NCI-H2171 (cell line): ENCODE measurements around the gene SLC8A1.

Experiments used
- DNase-seq: peaks from one replicate; lab custom pipeline; 2025; lab: John Stamatoyannopoulos, UW

SLC8A1 gene

DNA sequence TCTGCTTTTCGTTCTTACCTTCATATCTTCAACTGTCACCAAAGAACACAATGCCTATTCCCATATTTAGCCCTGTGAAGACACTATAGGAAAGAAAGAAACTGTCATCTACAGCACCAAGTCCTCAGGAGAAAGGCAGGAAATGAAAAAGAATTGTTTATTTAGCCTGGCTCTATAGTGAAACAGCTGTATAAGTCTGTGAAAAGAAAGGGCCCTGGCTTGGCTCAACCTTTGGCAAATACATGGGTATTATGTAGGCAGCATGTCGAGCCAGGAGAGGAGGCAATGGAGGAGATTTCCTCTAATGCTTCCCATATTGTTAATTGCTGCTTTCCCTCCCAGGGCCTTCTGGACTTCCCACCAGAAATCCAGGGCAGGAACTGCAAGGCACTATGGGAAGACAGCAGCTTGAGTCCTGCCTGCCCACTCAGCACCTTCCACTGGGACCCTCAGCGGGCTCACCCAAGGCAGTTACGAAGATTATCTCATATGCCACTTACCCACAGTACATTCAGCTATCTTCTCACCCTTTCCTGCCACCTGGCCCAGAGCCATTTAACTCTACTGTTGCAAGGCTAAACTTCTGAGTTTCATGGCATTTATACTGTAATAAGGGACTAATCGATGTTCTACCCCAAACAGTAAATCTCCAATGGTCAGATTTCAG lies 30.1 kb downstream of the SLC8A1 start:
- DNase-seq, result no peak

DNA sequence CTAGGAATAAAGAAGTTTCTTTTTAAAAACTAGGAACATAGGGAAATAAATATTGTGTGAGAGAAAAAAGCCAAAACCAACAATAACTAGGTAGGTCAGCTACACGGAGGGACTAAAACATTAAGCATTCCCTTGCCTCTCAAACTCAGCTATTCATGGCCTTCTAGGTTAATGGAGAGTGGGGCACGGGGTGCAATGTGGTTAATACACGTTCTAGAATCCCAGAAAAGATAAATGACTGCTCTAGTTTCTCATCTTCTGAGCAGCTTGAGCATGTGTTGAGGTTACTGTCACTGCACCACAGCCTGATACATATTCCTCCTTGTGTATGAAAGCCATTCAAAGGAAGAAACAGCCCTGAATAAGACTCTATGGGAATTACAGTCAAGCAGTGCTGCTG lies 31.4 kb downstream of the SLC8A1 start:
- no peak for DNase-seq

DNA sequence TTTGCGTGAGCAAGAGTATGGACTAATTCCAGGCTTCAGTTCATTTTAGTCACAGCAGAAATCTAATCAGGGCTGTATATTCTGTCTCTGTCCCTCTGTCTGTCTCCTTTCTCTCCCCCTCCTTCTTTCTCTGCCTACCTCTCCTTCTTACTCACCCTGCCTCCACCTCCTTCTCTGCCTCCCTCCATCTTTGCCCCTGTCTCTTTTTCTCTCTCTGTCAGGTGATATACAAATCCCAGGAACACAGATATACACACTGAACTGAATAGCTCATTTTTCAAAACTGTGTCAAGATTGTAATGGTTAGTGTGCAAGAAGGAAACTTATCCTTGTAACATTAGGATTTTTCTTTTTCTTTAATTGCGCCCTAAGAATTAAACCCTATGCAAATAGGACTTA lies 32.5 kb downstream of the SLC8A1 start:
- no peak for DNase-seq

DNA sequence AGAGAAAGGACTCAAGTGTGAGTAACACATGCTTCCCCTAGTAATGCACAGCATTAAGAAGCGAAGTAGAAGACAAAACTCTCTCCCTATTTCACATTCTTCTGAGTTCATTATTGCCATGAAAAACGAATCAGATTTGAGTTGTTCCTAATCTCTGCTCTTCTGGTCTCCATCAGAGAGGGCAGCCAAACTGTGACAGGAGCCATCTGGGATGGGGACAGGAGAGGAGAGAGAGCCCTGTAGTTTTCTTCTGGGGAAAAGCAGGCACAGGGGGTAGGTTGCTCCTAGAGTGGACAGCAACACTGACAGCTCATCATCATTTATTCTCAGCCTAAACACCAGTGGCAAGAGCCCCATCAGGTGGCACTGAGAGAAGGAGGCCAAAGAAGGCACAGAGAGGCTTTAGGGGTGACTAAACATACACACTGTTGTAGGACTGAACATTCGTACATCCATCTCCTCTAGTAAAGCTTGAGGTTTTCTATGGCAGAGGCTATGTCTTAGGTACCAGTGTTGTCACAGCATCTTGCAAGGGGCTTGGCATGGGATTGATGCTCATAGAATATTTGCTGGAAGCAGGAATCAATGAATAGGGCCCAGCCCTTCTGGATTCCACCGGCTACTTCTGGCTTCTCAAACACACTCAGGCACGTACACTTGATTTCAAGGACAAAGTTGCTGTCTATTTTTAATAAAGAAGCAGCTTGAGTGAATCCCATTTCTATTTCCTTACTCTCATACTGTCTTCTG lies 33.1 kb downstream of the SLC8A1 start:
- DNase-seq, result no peak

DNA sequence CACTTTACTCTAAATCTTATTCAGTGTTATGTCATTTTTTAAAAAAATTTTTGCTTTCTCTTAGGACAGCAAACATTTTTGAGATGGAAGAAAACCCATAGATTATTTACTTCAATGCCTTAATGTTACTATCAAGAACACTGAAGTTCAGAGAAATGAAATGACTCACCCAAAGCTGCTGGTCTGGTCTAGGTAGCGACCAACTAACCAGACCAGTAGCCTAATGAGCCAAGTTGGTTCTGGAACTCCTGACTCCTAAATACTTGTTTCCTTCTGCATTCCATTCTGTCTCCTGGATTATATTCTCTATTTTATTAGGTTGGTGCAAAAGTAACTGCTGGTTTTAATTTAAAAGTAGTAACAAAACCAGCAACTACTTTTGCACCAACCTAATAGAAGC lies 35.4 kb downstream of the SLC8A1 start:
- no peak for DNase-seq

DNA sequence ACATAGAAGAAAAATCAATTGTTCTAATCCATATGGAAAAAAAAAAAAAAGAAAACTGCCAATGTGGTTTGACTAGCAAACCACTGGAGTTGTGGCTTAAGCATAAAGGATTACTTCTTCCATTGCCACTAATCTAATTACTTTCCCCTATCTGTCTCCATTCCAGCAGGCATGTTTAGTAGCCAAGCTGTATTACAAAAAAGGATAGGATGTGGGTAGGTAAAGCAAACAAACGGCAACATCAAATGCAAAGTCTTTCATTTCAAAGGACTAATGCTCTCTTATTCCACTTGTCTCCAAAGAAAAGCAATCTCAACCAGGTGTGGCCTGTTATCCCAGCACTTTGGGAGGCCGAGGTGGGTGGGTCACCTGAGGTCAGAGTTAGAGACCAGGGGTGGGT lies 36.5 kb downstream of the SLC8A1 start:
- no peak for DNase-seq

DNA sequence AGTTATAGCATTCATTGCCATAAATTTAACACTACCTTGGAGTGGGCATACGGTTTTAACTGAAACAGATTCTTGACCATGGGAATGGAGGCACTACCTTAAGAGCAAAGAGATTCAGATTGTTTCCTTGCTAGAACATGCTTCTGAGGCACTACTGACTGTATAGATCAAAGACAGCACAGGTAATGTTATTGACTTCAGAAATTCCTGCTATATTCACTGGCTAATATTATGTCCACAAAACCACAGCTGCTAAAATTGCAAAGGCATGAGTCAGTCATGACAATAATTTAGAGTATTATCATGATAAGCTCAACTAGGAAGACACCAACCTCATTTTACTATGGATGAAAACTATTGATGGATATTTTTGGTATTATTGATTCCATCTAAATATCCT lies 39.4 kb downstream of the SLC8A1 start:
- DNase-seq, result no peak

DNA sequence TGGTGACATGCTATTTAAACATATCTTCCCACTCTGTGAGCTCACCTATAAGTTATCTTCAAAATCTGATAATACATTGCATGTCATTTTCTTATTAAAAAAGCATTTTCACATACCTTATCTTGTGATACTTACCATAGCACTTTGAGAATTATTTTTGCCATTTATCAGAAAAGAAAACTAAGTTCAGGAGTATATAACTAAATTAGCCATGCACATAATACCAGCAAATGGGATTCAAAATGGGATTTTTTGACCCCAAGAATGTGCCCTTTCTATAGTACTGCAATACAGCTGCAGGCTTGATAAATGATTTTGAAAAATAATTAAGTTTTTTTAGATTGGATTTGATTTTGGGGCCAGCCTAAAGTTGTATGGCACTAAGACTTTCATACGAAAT lies 41.2 kb downstream of the SLC8A1 start:
- DNase-seq, result no peak

DNA sequence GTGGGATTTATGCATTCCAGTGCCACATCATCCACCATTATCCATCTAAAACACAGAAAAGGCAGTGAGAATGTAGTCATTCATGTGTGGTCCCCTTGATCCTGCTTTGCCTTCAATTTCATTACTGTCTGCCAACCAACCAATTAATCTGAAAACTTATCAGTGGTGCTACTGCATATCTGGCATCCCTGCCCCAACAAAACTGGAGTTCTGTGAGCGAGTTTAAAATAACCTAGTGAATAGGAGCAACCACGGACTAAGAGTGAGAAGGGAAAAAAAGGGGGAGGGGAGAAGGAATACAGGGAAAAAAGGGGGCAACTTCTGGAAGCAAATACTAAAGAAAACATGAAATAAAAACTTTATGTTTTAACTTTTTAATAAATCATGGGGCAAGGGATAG lies 42.2 kb downstream of the SLC8A1 start:
- no peak for DNase-seq

DNA sequence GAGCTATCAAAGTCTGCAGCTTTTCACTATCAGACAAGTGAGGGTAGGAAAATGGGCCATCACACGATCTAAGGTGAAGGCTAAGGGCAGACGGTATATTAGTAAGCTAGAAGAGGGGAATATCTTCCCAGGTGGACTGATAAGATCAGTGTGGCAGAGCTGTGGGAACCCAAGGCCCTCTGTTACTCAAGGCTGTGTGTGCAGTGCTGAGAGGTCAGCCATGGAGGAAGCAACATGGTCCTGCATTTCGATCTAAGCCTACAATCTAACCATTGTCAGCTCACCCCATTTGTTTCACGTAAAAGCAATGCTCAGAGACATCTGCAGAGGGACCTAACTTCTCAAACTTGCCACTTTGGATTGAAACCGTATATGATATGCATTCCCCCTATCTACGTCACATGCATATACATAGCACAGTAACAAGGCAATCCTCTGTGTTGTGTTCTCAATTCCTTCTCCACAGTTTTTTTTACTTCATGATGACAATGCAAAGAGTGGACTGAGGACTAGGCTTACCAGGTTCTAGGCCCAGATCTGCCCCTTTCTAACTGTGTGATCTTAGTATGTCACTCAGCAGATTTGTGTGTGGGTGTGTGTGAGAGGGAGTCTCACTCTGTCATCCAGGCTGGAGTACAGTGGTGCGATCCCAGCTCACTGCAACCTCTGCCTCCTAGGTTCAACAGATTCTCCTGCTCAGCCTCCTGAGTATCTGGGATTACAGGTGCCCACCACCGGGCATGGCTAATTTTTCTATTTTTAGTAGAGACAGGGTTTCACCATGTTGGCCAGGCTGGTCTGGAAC lies 45.2 kb downstream of the SLC8A1 start:
- DNase-seq, result no peak

DNA sequence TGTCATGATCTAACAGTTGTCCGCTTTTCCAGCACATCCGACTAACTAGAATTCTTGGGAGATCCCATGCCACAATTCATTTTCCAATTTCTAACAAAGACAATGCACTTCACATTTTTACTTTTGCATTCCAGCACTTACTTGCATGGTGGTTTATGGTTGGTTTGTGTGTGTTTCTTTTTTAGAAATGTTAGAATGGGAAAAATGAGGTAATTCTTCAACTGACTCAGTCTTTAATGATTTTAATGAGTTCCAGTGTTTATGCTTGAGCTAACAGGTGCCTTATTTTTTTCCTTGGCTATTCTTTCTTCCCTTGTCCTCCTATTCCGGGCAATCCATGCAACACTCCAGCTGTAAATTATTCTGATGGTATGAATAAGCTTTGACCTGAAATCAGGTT lies 46.4 kb downstream of the SLC8A1 start:
- DNase-seq, result no peak

DNA sequence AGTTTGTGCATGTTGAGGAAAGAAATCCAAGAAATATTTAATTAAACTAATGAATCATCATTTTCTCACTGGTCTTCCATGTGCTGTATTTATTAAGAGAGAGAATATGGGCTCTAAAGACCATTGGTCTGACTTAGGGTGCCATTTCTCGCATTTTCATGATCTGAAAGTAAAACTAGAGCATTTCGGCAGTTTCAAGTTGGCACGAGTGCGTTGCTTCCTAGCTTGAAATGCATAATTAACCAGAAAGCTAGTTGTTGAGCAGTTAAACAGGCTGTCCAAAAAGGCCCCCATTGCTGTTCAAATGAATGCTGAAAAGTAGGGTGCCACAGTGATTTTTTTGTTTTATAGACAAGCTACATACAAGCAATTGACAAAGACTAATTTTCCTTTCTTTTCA lies 47.4 kb downstream of the SLC8A1 start:
- DNase-seq, result no peak

DNA sequence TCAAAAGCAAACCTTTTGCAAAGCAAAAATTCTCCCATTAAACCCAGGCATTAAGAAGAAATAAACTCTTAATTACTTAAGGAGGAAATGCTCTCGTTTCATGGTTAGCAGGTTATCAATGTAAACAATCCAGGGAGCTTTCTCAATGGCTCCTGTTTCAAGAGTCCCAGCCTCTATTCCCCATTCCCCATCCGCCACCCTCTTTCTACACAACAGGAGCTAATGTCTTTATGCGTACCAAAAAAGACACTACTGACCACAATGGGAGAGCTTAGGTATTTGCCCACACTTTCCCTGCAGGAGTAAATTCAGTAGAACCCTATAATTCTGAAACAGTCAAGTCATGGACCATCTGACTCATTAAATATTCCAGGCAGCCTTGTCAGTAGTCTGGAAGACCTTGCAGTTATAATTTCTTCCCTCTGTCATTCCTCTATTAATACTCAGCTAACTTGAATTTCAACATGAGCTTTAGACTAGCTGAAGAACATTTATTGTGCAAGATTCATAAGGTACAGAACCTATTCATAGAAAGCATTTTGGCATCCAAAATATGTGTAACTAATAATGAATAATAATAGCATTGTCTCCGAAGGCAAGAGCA lies 48.6 kb downstream of the SLC8A1 start:
- no peak for DNase-seq

DNA sequence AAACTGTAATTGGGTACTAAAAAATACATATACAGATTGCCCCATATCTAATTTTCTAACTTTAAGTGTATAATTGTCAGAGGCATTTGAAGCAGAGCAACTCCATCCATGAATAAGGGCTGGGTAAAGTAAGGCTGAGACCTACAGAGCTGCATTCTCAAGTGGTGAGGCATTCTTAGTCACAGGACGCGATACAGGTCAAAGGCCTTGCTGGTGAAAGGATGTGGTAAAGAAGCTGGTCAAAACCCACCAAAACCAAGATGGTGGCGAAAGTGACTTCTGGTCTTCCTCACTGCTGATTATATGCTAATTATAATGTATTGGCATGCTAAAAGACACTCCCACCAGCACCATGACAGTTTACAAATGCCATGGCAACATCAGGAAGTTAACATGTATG lies 50.0 kb downstream of the SLC8A1 start:
- no peak for DNase-seq

DNA sequence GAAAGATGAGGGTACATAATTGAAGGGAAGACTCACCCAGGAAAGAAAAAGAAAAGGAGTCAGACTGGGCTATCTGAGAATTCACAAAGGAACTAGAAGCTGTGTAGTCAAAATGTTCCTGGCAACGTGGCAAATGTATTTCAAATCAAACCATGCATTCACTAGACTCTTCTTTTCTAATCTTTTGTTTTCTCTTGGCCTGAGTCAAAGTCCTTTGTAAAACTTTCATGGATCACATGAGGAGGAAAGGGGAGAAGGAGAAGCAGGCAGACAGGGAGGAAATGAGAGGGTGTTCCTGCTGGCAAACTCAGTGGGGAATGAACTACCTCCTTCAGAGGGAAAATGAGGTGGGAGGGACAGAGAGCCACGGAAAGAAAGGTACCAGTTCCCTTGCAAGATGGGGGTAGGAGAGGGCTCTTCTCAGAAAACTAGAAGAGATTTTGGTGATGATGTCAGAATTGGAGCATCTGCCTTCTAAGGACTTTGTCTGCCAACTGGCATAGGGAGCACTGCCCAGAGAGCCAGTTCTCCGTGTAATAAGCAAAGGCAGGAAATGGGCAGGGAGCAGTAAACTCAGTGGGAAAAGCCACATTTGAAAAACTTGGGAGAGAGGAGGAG lies 51.4 kb downstream of the SLC8A1 start:
- no peak for DNase-seq

DNA sequence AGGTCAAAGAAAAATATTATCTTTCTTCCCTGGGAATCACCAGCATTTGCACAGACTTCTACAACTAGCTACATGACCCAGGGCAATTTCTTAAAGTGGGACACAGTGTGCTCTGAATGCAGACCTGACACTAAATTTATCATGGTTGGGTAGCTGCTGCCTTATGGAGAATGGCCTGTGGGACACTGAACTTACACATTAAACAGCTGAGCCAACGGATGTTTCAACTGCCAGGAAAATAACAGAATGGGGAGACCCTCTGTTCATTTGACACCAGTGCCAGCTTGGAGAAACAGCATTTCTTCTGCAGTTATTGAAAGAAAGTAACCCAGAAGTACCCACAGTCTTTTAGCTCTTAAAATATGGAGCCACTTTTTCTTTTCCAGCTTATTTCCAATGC lies 54.1 kb downstream of the SLC8A1 start:
- DNase-seq, result no peak

DNA sequence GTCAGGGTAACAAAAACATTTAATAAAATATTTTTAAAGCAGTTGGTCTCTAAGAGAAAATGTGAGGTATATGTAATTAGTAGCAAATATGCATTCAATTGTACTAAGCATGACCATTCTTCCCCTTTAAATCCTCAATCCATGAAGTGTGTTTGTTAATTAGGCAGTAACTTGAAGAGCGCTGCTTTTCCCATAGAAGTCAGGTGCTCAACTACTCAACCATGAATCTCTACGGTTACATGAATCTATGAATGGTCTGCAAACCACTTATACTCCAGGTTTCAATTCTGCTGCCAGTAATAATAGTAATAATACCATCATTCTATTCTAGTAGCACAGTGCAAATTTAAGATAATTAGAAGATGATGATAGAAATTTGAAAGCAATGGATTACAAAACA lies 55.8 kb downstream of the SLC8A1 start:
- DNase-seq, result no peak

DNA sequence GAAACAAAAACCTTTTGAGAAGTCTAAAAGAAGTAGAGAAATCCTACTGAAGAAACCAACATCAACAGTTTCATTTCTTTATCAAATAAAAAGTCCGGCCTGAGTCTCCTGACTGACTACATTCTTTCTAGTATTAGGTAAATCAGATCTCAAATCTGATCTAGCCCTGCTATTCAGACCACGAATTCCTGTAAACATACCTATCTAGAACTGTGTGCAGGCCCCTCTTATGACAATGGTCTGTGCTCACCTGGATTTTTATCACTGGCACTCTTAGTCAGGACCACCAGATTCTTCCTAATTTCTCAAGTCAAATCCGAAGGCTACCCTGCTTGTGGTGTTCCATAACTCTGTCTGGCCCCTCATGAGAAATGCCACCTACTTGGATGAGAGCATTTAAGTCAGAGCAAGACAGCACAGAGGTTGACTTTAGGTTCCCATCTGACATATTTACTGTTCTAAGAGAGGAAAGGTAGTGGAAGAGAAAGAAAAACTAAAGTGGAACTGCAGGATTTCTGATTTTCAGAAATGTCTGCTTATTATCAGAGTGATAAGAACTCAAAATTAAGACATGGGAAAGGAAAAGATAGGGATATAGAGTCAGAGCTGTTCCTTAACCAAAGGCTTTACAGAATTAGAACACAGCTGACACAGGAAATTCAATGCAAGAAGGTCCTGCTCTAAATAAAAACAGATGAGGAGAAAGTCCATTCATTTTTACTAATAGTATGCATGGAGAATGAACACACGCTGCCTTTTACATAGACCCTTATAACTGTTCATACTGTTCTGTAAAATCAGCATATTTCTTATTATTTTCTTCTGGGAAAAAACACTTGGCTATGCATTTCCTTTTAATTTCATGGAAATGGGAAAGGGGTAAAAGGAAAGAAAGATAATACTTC lies 56.5 kb downstream of the SLC8A1 start:
- DNase-seq, result no peak

DNA sequence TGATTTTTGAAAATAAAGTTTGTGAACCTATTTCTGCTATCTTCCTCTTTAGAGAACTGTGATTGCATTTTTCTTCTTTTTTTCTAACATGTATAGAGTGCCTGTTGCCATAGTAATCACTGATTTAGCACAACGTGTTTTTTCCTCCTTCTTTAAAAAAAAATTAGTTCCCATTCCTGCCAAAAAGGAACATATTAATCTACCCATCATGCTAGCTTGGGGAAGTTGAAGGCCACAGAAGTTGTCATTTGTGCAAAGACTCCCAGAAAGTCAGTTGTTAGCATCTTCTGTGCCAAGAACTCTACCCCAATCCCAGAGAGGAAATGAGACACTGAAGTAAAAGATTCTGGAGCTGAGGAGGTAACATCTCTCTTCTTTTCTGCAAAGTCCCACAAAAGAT lies 57.3 kb downstream of the SLC8A1 start:
- DNase-seq, result no peak

DNA sequence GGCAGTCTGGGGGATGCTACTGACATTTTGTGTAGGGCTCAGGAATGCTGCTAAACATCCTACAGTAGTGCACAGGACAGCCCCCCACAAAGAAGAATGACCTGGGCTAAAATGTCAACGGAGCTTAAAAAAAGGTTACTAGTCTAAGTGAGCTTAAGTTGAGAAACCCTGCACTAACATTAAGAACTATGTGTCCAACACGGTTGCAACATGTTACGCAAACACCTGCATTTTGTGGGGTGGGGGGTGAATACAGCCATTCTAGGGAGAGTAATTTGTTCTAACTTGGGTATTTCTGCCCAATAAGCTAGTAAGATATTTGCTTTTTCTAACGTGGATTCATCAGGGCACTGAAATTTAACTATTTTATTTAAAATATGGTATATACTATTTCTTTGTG lies 57.9 kb downstream of the SLC8A1 start:
- no peak for DNase-seq

DNA sequence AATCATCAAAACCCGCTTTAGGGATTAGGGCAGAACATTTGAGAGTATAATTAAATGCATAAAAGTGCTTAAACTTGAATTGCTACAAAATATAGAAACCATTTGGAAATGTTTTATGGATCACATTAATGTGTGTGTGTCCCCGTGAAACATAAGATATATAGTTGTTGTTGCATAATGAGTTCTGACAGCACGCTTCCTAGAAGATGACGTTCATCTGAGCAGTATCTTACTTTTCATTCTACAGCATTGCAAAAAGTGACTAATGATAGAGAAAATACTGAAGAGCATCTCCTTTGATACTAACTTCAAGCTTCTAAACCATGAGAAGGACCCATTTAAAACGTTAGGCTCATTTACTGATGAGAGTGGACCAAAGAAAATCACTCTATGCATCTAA lies 63.7 kb downstream of the SLC8A1 start:
- DNase-seq, result no peak
